SK-N-SH (cell line): ENCODE data around the gene ZNF280A. TPM values are rescaled to one million over a fixed set of nuclear protein-coding genes. Genes with fewer than 3 reads are reported as not detected.

ENCODE experiments used
- CTCF ChIA-PET: fragments of 300-600, 350-600 bp; formaldehyde crosslinking; extraction: SDS; loops from one replicate; lab custom pipeline; 2021; lab: Yijun Ruan, JAX
- POLR2A ChIA-PET: fragments of 350-600 bp; sonication (Branson Sonifier 250); formaldehyde crosslinking; extraction: SDS; loops from one replicate; lab custom pipeline; 2020; ENCODE audit warnings: antibody characterized with exemption, inconsistent platforms; lab: Yijun Ruan, JAX
- DNase-seq: peaks from one replicate; pipeline ENCODE4 v3.0.0; 2012
- H2AFZ ChIP-seq: fragments of 200-600 bp; sonication (generic); 2 replicates; pipeline ENCODE4 v1.8.1; 2016; ENCODE audit warnings: antibody characterized with exemption, mild to moderate bottlenecking, low read depth
- H3F3A ChIP-seq: fragments of 200-600 bp; sonication (generic); replicated peaks from 2 replicates; pipeline ENCODE3; 2016; ENCODE audit warnings: antibody characterized with exemption, mild to moderate bottlenecking; ENCODE audit not compliant: insufficient read depth
- H3K27ac ChIP-seq, 2 experiments: fragments of 200-500 bp in 1 of 2; fragments of 200-600 bp in 1 of 2; sonication (Bioruptor generic) in 1 of 2; sonication (generic), shearing (Covaris generic) in 1 of 2; 2 replicates each; pipeline versions ENCODE4 v1.5.1 to v1.6.1; 2014 to 2016; ENCODE audit warnings: low read depth in 2 of 2, inconsistent platforms in 1 of 2, low read length in 1 of 2, mild to moderate bottlenecking in 1 of 2, mixed read lengths in 1 of 2
- H3K27me3 ChIP-seq: fragments of 200-600 bp; sonication (generic), shearing (Covaris generic); 2 replicates; pipeline ENCODE4 v1.6.1; 2016; ENCODE audit warnings: mixed run types; ENCODE audit not compliant: insufficient read depth
- H3K36me3 ChIP-seq, 2 experiments: fragments of 200-500 bp in 1 of 2; fragments of 200-600 bp in 1 of 2; sonication (Bioruptor generic) in 1 of 2; sonication (generic) in 1 of 2; replicated peaks in 1 of 2; 2 replicates each; pipeline versions ENCODE3 to v1.5.1; 2014 to 2016; ENCODE audit warnings: low read length in 1 of 2, mild to moderate bottlenecking in 1 of 2; ENCODE audit not compliant: insufficient read depth in 2 of 2, control insufficient read depth in 1 of 2
- H3K4me1 ChIP-seq, 2 experiments: fragments of 200-500 bp in 1 of 2; fragments of 200-600 bp in 1 of 2; sonication (Bioruptor generic) in 1 of 2; sonication (generic), shearing (Covaris generic) in 1 of 2; 2 replicates each; pipeline versions ENCODE4 v1.5.1 to v1.6.1; 2014 to 2016; ENCODE audit warnings: low read depth in 1 of 2, low read length in 1 of 2, mixed run types in 1 of 2; ENCODE audit not compliant: insufficient read depth in 2 of 2, control insufficient read depth in 1 of 2
- H3K4me2 ChIP-seq: fragments of 200-600 bp; sonication (generic), shearing (Covaris generic); 2 replicates; pipeline ENCODE4 v1.6.1; 2017; ENCODE audit warnings: mixed run types
- H3K4me3 ChIP-seq, 2 experiments: fragments of 200-500 bp in 1 of 2; fragments of 200-600 bp in 1 of 2; sonication (Bioruptor generic) in 1 of 2; sonication (generic), shearing (Covaris generic) in 1 of 2; 2 replicates each; pipeline versions ENCODE4 v1.5.1 to v1.8.1; 2014 to 2016; ENCODE audit warnings: low read depth in 2 of 2, inconsistent platforms in 1 of 2, low read length in 1 of 2, mild to moderate bottlenecking in 1 of 2, mixed read lengths in 1 of 2, moderate library complexity in 1 of 2
- H3K79me2 ChIP-seq: fragments of 200-600 bp; sonication (generic); 2 replicates; pipeline ENCODE4 v1.8.1; 2017; ENCODE audit warnings: mild to moderate bottlenecking; ENCODE audit not compliant: insufficient read depth
- H3K9ac ChIP-seq: fragments of 200-600 bp; sonication (generic); 2 replicates; pipeline ENCODE4 v1.6.1; 2017; ENCODE audit warnings: mixed run types
- H3K9me2 ChIP-seq: fragments of 200-600 bp; sonication (generic); 2 replicates; pipeline ENCODE4 v1.6.1; 2017; ENCODE audit warnings: mixed run types
- H3K9me3 ChIP-seq: fragments of 200-600 bp; sonication (generic); 2 replicates; pipeline ENCODE4 v1.6.1; 2017; ENCODE audit warnings: mixed run types, mild to moderate bottlenecking, moderate library complexity
- H4K20me1 ChIP-seq: fragments of 200-600 bp; sonication (generic); 2 replicates; pipeline ENCODE4 v1.6.1; 2017; ENCODE audit warnings: mild to moderate bottlenecking, mixed run types; ENCODE audit not compliant: insufficient read depth
- ELF1 ChIP-seq: IDR thresholded peaks from 2 replicates; pipeline ENCODE4 v1.4.0; 2012
- FOSL2 ChIP-seq: IDR thresholded peaks from 2 replicates; pipeline ENCODE4 v1.4.0; 2012; ENCODE audit warnings: low read depth, mild to moderate bottlenecking, moderate library complexity, borderline replicate concordance
- JUND ChIP-seq: IDR thresholded peaks from 2 replicates; pipeline ENCODE4 v1.4.0; 2012
- MEF2A ChIP-seq: IDR thresholded peaks from 2 replicates; pipeline ENCODE4 v1.4.0; 2012; ENCODE audit warnings: low read depth, borderline replicate concordance
- MXI1 ChIP-seq: IDR thresholded peaks from 2 replicates; pipeline ENCODE4 v1.6.1; 2012; ENCODE audit warnings: mild to moderate bottlenecking, low read depth, low read length, improper control_type of control experiment
- PBX3 ChIP-seq: IDR thresholded peaks from 2 replicates; pipeline ENCODE4; 2012
- POLR2AphosphoS5 ChIP-seq: IDR thresholded peaks from 2 replicates; pipeline ENCODE4 v1.6.1; 2012; ENCODE audit warnings: low read depth, low read length
- RAD21 ChIP-seq: IDR thresholded peaks from 2 replicates; pipeline ENCODE4 v1.6.1; 2012; ENCODE audit warnings: mild to moderate bottlenecking, low read length
- SIN3A ChIP-seq: IDR thresholded peaks from 2 replicates; pipeline ENCODE4 v1.6.1; 2012; ENCODE audit warnings: low read depth, mild to moderate bottlenecking, low read length, moderate library complexity, borderline replicate concordance
- SMC3 ChIP-seq: IDR thresholded peaks from 2 replicates; pipeline ENCODE4 v1.6.1; 2012; ENCODE audit warnings: low read depth, low read length, improper control_type of control experiment
- TCF12 ChIP-seq: IDR thresholded peaks from 2 replicates; pipeline ENCODE4 v1.4.0; 2012
- YY1 ChIP-seq: IDR thresholded peaks from 2 replicates; pipeline ENCODE4 v1.4.0; 2012; ENCODE audit warnings: low read depth, mild to moderate bottlenecking
- ZBTB33 ChIP-seq: IDR thresholded peaks from 2 replicates; pipeline ENCODE4 v1.4.0; 2012; ENCODE audit warnings: low read depth, borderline replicate concordance
- WGBS: methylation state at CpG from one replicate; pipeline ENCODE4 v1.1.6; 2017; ENCODE audit warnings: low lambda C conversion rate; 5-methylcytosine and 5-hydroxymethylcytosine counted together
- polyA plus RNA-seq, 3 experiments: library from polyadenylated mRNA; depleted of rRNA; stranded (reverse); fragments of >200 nt; gene quantifications; 2 replicates each; pipeline ENCODE4 v1.2.3, GENCODE V29; 2012
- TF ChIP-seq, protein P1 (sequence below): IDR thresholded peaks from 2 replicates; pipeline ENCODE4 v1.6.1; 2012; ENCODE audit warnings: mild to moderate bottlenecking, low read depth, low read length, moderate library complexity

The ZNF280A gene
- polyA plus RNA-seq, 1 of the 3 experiments (the other 2 are of a cell fraction): not detected

- WGBS: 66% methylated on average over 2 of the region's 2 CpGs
- no peaks in the 10 kb centered on the region for H3K9me3 ChIP-seq
- ChIA-PET POLR2A (no interaction called here), CTCF (interaction anchor here (0.7 to 1.2 kb wide), 4 partner anchors 20 to 225 kb away, joined by 3 to 4 read pairs (median 3); partner anchors contain the start of gene PRAME)
- H3K27me3 ChIP-seq: peaks cover 7% of the 10 kb centered on the region
- H3K79me2 ChIP-seq: no peaks in the 10 kb centered on the region
- no peaks in the 10 kb centered on the region for H3K9me2 ChIP-seq
- H3K27ac ChIP-seq: no peak overlapping the region
- no peaks in the 10 kb centered on the region for H3K36me3 ChIP-seq
- no peaks in the 10 kb centered on the region for H4K20me1 ChIP-seq
- H3K9ac ChIP-seq: no peak overlapping the region
- TF ChIP-seq POLR2AphosphoS5 (no peak), MXI1 (no peak), JUND (no peak), YY1 (no peak), ZBTB33 (no peak), ELF1 (no peak), RAD21 (no peak), SMC3 (no peak), FOSL2 (no peak), TCF12 (no peak), MEF2A (no peak), SIN3A (no peak)
- TF ChIP-seq, protein P1, sequence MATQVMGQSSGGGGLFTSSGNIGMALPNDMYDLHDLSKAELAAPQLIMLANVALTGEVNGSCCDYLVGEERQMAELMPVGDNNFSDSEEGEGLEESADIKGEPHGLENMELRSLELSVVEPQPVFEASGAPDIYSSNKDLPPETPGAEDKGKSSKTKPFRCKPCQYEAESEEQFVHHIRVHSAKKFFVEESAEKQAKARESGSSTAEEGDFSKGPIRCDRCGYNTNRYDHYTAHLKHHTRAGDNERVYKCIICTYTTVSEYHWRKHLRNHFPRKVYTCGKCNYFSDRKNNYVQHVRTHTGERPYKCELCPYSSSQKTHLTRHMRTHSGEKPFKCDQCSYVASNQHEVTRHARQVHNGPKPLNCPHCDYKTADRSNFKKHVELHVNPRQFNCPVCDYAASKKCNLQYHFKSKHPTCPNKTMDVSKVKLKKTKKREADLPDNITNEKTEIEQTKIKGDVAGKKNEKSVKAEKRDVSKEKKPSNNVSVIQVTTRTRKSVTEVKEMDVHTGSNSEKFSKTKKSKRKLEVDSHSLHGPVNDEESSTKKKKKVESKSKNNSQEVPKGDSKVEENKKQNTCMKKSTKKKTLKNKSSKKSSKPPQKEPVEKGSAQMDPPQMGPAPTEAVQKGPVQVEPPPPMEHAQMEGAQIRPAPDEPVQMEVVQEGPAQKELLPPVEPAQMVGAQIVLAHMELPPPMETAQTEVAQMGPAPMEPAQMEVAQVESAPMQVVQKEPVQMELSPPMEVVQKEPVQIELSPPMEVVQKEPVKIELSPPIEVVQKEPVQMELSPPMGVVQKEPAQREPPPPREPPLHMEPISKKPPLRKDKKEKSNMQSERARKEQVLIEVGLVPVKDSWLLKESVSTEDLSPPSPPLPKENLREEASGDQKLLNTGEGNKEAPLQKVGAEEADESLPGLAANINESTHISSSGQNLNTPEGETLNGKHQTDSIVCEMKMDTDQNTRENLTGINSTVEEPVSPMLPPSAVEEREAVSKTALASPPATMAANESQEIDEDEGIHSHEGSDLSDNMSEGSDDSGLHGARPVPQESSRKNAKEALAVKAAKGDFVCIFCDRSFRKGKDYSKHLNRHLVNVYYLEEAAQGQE: no peak
- H3F3A ChIP-seq: no peaks in the 10 kb centered on the region
- no peak overlapping the region for H3K4me2 ChIP-seq
- DNase-seq: no peak
- H3K4me3 ChIP-seq: no peak overlapping the region
- H3K4me1 ChIP-seq: no peaks in the 10 kb centered on the region
- H2AFZ ChIP-seq: no peak overlapping the region
Measured at GRCh38 chr22:22528780-22529179, 8.7 kb upstream of the ZNF280A start.

DNA sequence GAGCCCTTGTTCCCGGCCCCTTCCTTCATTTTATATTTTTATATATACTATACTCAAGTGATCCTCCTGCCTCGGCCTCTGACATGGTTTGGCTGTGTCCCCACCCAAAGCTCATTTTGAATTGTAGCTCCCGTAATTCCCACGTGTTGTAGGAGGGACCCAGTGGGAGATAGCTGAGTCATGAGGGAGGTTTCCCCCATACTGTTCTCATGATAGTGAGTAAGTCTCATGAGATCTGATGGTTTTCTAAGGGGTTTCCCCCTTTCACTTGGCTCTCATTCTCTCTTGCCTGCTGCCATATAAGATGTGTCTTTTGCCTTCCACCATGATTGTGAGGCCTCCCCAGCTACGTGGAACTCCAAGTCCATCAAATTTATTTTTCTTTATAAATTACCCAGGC, 7.2 kb upstream of the ZNF280A start:
- H4K20me1 ChIP-seq: no peaks in the 10 kb centered on the region
- H3K9ac ChIP-seq: no peak overlapping the region
- H3K27me3 ChIP-seq: peaks cover 7% of the 10 kb centered on the region
- H3K9me2 ChIP-seq: no peaks in the 10 kb centered on the region
- no peaks in the 10 kb centered on the region for H3K36me3 ChIP-seq
- whole genome bisulfite sequencing: 55% methylated on average over 5 of the region's 5 CpGs
- no peak overlapping the region for H3K4me3 ChIP-seq
- H2AFZ ChIP-seq: no peak overlapping the region
- ChIA-PET POLR2A (no interaction called here), CTCF (interaction anchor here (0.7 kb wide), 1 partner anchor 63 kb away, joined by 3 read pairs; no protein-coding TSS in a partner anchor)
- no peaks in the 10 kb centered on the region for H3F3A ChIP-seq
- H3K9me3 ChIP-seq: no peaks in the 10 kb centered on the region
- no peak overlapping the region for H3K27ac ChIP-seq
- H3K4me2 ChIP-seq: no peak overlapping the region
- DNase-seq: no peak
- no peak for TF ChIP-seq PBX3
- TF ChIP-seq ZBTB33: no peak
- TF ChIP-seq, protein P1: no peak
- no peak for TF ChIP-seq SIN3A
- no peaks in the 10 kb centered on the region for H3K79me2 ChIP-seq
- no peaks in the 10 kb centered on the region for H3K4me1 ChIP-seq
